GM12873 (cell line): Measurements from ENCODE around the gene PKP4.

Experiments used
- CTCF ChIP-seq: IDR thresholded peaks from 2 replicates; pipeline ENCODE4 v1.5.1; 2012; ENCODE audit warnings: low read depth, mild to moderate bottlenecking, moderate library complexity, low read length, control low read depth; ENCODE audit not compliant: insufficient read depth; ENCODE audit errors: missing control alignments

Gene PKP4

GRCh38 chr2:158498043-158498748, 41.4 kb downstream of the PKP4 start:
- no peak for TF ChIP-seq CTCF

DNA sequence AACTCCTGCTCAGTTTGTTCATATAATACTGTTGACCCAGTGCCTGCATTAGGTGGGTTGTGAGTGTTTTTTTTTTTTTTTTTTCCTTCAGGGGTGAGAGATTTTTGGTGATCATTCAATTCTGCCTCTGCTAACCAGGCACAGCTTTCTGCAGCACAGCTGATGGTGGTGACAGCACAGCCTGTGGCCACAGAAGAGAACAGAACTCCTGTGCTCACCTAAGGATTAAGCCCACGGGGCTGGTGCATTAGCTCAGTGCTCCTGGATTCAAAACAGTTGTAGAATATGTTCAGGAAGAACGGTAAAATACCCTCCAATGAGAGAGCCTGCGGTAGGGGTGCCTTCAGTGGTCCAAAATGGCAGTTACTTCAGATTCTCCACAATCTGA, 42.0 kb downstream of the PKP4 start:
- TF ChIP-seq CTCF: no peak

- no peak for TF ChIP-seq CTCF
These were observed 42.6 kb downstream of the PKP4 start for GRCh38 chr2:158499383-158499782.

GRCh38 chr2:158500333-158500732, 43.6 kb downstream of the PKP4 start:
- no peak for TF ChIP-seq CTCF

- TF ChIP-seq CTCF: no peak
These were observed 44.5 kb downstream of the PKP4 start for GRCh38 chr2:158501301-158501700.

DNA sequence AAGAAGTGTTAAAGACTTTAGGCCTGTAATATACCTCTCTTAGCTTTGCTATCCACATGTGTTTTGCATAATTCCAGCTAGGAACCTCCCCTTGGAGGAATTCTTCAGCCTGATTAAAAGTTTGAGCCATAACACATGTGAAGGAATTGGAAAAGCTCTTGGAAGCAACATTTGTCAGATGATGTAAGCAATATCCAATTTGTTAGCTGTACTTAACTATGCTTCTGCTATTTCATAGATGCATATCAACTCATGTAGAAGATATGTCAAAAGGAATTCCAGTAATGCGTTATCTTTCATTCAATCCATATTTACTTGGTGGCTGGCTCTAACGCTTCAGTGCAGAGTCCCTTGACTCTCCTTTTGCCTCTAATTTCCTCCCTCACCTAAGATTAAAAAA, 46.2 kb downstream of the PKP4 start:
- no peak for TF ChIP-seq CTCF

- no peak for TF ChIP-seq CTCF
These were observed 47.3 kb downstream of the PKP4 start for GRCh38 chr2:158504088-158504487.
